ENCODE measurements around the gene POP7.

The POP7 gene

GRCh38 chr7:100735730-100736129 is 29.8 kb downstream of the POP7 start:
- H3K4me3 ChIP-seq (ENCODE audit: low read length) = no peak overlapping the region
- DNase-seq (ENCODE audit: low read depth) = no peak
- no peak for TF ChIP-seq CTCF (conservative IDR thresholded peaks at IDR 0.05; ENCODE audit: low read depth, low read length)

- no peak for DNase-seq (ENCODE audit: low read depth)
- TF ChIP-seq CTCF (conservative IDR thresholded peaks at IDR 0.05; ENCODE audit: low read depth, low read length) = no peak
- no peak overlapping the region for H3K4me3 ChIP-seq (ENCODE audit: low read length)
Measured at GRCh38 chr7:100736671-100737070, 30.8 kb downstream of the POP7 start.

- no peak for TF ChIP-seq CTCF (conservative IDR thresholded peaks at IDR 0.05; ENCODE audit: low read depth, low read length)
- no peak for DNase-seq (ENCODE audit: low read depth)
- H3K4me3 ChIP-seq (ENCODE audit: low read length) = no peak overlapping the region
Measured at GRCh38 chr7:100739934-100740333, 34.0 kb downstream of the POP7 start.

GRCh38 chr7:100744605-100745004 is 38.7 kb downstream of the POP7 start:
- TF ChIP-seq CTCF (conservative IDR thresholded peaks at IDR 0.05; ENCODE audit: low read depth, low read length) = no peak
- no peak for DNase-seq (ENCODE audit: low read depth)
- H3K4me3 ChIP-seq (ENCODE audit: low read length) = no peak overlapping the region

- DNase-seq (ENCODE audit: low read depth) = no peak
Measured at GRCh38 chr7:100745184-100745583, 39.3 kb downstream of the POP7 start.

GRCh38 chr7:100752994-100753393 is 47.1 kb downstream of the POP7 start:
- no peak for DNase-seq (ENCODE audit: low read depth)
- H3K4me3 ChIP-seq (ENCODE audit: low read length) = no peak overlapping the region
- TF ChIP-seq CTCF (conservative IDR thresholded peaks at IDR 0.05; ENCODE audit: low read depth, low read length) = no peak

More at GRCh38 chr7:100745184-100745583, 39.3 kb downstream of the POP7 start:
- peak overlapping the region; percentile 22 for H3K4me3 ChIP-seq (ENCODE audit: low read length)
- TF ChIP-seq CTCF (conservative IDR thresholded peaks at IDR 0.05; ENCODE audit: low read depth, low read length) = no peak

- no peak for DNase-seq (ENCODE audit: low read depth)
- no peak for TF ChIP-seq CTCF (conservative IDR thresholded peaks at IDR 0.05; ENCODE audit: low read depth, low read length)
- H3K4me3 ChIP-seq (ENCODE audit: low read length) = no peak overlapping the region
Measured at GRCh38 chr7:100753750-100754149, 47.8 kb downstream of the POP7 start.
